Ovary (tissue), 3 donors: ENCODE measurements around the gene STOML1.

Experiments used
- EP300 ChIP-seq: sonication (generic); formaldehyde crosslinking; IDR thresholded peaks from one replicate; pipeline ENCODE4 v1.6.1; 2017; ENCODE audit warnings: antibody characterized with exemption
- POLR2A ChIP-seq: fragments of 450-650 bp; IDR thresholded peaks from one replicate; pipeline ENCODE4 v1.6.1; 2017; ENCODE audit warnings: antibody characterized with exemption, mild to moderate bottlenecking, moderate library complexity
- TF ChIP-seq, protein P1 (sequence below), 3 donors: fragments of 450-650 bp in 2 of 3; fragments of 200-600 bp in 1 of 3; IDR thresholded peaks; one replicate each; pipeline versions ENCODE4 v1.5.1 to v1.8.0; 2016 to 2022; ENCODE audit warnings: antibody characterized with exemption in 3 of 3, mild to moderate bottlenecking in 1 of 3
- donor health status: DM: no; HTN: no; CAD: no.

GRCh38 chr15:73945130-73945508, 47.0 kb downstream of the STOML1 start:
- TF ChIP-seq, protein P1, sequence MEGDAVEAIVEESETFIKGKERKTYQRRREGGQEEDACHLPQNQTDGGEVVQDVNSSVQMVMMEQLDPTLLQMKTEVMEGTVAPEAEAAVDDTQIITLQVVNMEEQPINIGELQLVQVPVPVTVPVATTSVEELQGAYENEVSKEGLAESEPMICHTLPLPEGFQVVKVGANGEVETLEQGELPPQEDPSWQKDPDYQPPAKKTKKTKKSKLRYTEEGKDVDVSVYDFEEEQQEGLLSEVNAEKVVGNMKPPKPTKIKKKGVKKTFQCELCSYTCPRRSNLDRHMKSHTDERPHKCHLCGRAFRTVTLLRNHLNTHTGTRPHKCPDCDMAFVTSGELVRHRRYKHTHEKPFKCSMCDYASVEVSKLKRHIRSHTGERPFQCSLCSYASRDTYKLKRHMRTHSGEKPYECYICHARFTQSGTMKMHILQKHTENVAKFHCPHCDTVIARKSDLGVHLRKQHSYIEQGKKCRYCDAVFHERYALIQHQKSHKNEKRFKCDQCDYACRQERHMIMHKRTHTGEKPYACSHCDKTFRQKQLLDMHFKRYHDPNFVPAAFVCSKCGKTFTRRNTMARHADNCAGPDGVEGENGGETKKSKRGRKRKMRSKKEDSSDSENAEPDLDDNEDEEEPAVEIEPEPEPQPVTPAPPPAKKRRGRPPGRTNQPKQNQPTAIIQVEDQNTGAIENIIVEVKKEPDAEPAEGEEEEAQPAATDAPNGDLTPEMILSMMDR (IDR thresholded peaks at IDR 0.05), result no peak
- TF ChIP-seq POLR2A (no peak), EP300 (no peak)
